Measurements from ENCODE around the gene STPG3. TPM values are rescaled to one million over a fixed set of nuclear protein-coding genes. Genes with fewer than 3 reads are reported as not detected.

Gene STPG3
- total and polyA plus RNA-seq, 9 of the 15 experiments (the other 6 are each of a cell fraction or from before 2014, with no cell fraction given), result not detected

DNA sequence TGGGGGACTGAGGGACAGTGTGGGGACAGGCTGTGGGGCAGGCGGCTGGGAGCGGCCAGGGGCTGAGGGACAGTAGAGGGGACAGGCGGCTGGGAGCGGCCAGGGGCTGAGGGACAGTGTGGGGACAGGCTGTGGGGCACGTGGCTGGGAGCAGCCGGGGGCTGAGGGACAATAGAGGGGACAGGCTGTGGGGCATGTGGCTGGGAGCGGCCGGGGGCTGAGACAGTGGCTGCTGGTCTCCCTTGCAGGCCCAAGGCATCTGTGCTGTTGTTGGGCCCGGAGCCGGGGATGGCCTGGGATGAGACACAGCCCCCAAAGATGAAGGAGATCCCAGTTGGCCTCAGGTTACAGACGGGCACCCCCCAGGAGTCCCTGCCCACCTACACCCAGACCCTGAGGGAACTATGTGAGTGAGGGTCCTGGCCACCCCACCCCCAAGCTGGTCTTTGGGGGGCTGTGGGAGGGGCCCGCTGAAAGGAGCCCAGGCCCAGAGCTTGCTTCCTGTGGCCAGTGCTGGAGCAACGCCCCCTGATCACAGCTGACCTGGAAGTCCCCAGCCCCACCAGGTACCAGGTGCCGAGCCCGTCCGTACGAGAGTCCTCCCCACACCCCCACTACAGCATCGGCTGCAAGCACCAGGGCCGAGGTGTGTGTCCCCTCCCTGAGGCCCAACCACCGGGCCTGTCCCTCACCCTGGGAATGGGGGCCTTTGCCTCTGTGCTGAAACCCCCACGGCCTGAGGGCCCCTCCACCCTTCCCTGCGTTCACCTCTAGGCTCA is 593 bp downstream of the STPG3 start:
- Histone ChIP-seq H3K4me1 (replicated peaks in 1 of 2; ENCODE audit: control insufficient read depth in 2 of 2, insufficient read depth in 2 of 2, low read length in 2 of 2) (peaks cover 13 to 74% of the 10 kb centered on the region in 2 experiments), H3K9me3 (replicated peaks; ENCODE audit: control insufficient read depth, insufficient read depth, low read depth, low read length) (no peaks in the 10 kb centered on the region), H3K9ac (ENCODE audit: insufficient read depth in 1 of 2, low read depth in 2 of 2, low read length in 2 of 2) (peak overlapping the region in 1 of 2 experiments; percentile 65; a peak in 2 of 4 replicates), H3K4me3 (no peak overlapping the region), H3K27ac (ENCODE audit: extremely low read depth, low read depth, low read length) (no peak overlapping the region), H4K20me1 (replicated peaks; ENCODE audit: control insufficient read depth, insufficient read depth, low read length) (no peaks in the 10 kb centered on the region; the same call in 1 of the 2 replicates), H2AFZ (ENCODE audit: low read depth, low read length) (no peak overlapping the region), H3K27me3 (ENCODE audit: control insufficient read depth in 2 of 2, insufficient read depth in 2 of 2, low read length in 2 of 2) (no peaks in the 10 kb centered on the region), H3K36me3 (ENCODE audit: control insufficient read depth, insufficient read depth, low read length) (peaks cover 7% of the 10 kb centered on the region), H3K9me1 (ENCODE audit: control insufficient read depth, insufficient read depth, low read length) (no peaks in the 10 kb centered on the region), H3K4me2 (ENCODE audit: insufficient read depth, low read length) (no peak overlapping the region), H3K79me2 (ENCODE audit: control insufficient read depth, insufficient read depth, low read length) (peaks cover 27% of the 10 kb centered on the region)
- ChIA-PET POLR2A (interaction anchor here (8.3 kb wide), 1 partner anchor 9 kb away, joined by 221 read pairs; the partner anchor contains the start of gene TUBB4B), CTCF (ENCODE audit: low intra/inter-chr PET ratio) (no interaction called here)
- WGBS (ENCODE audit: insufficient coverage, low coverage, missing lambda C conversion rate), result 78% methylated on average over 13 of the region's 22 CpGs
- BruUV-seq (replicated peaks), result no TSS peak
- intact Hi-C loops (cut with micrococcal nuclease), result no loop called here
- FAIRE-seq (no peak), ATAC-seq (no peak), DNase-seq (ENCODE audit: extremely low read depth in 1 of 4, low spot score in 3 of 4) (no peak)
- in situ Hi-C loops (cut with MboI), result no loop called here
- TF ChIP-seq PRPF4 (IDR thresholded peaks at IDR 0.05; ENCODE audit: insufficient read depth, low read depth, low read length, poor library complexity, severe bottlenecking) (no peak), POLR2G (IDR thresholded peaks at IDR 0.05; ENCODE audit: low read depth, low read length) (0 out of 2 replicates have a peak, but pooled peaks have one; percentile 35)
